ENCODE data around the gene ITGAD.

DNA sequence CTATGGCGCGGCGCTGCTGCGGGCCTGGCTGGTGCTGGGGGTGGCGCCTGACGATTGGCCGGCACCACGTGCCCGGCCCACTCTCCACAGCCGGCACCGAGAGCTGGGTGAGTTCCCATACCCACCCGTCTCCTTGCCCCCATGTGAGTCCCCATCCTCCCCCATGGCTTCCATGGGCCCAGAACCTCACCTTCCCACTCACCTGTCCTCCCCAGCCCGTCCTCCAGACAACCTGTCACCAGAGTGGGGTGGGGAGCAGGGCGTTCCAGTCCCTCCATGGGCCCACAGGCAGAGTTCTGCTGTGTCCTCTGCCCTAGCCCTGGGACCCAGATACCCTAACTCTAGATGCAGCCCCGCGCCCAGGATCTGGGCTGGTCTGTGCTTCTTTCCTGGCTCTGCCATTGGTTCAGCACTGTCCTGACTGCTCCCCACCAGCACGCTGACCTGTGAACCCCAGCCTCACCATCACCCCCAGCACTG, 71.7 kb downstream of the ITGAD start:
- no peak for TF ChIP-seq ZNF70 (CRISPR knock-in tag; IDR thresholded peaks at IDR 0.05)
- TF ChIP-seq, protein P1, sequence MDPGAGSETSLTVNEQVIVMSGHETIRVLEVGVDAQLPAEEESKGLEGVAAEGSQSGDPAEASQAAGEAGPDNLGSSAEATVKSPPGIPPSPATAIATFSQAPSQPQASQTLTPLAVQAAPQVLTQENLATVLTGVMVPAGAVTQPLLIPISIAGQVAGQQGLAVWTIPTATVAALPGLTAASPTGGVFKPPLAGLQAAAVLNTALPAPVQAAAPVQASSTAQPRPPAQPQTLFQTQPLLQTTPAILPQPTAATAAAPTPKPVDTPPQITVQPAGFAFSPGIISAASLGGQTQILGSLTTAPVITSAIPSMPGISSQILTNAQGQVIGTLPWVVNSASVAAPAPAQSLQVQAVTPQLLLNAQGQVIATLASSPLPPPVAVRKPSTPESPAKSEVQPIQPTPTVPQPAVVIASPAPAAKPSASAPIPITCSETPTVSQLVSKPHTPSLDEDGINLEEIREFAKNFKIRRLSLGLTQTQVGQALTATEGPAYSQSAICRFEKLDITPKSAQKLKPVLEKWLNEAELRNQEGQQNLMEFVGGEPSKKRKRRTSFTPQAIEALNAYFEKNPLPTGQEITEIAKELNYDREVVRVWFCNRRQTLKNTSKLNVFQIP (CRISPR knock-in tag; IDR thresholded peaks at IDR 0.05; ENCODE audit: borderline replicate concordance, low read depth): no peak
